Mesothelial cell of epicardium (in vitro differentiated cells): ENCODE measurements around the gene SETD1B. TPM values are rescaled to one million over a fixed set of nuclear protein-coding genes. Genes with fewer than 3 reads are reported as not detected.

Source experiments
- DNase-seq, 2 experiments: peaks; one replicate each; pipeline ENCODE4 v3.0.0; 2021; ENCODE audit warnings: low spot score in 2 of 2; ENCODE audit not compliant: unreplicated experiment in 2 of 2
- H3K27ac Mint-ChIP-seq: 2 replicates; pipeline ENCODE4 v1.8.0; 2021; ENCODE audit warnings: mixed read lengths
- H3K27me3 Mint-ChIP-seq: 2 replicates; pipeline ENCODE4 v1.8.0; 2021; ENCODE audit warnings: low read depth, mixed read lengths
- H3K36me3 Mint-ChIP-seq: 2 replicates; pipeline ENCODE4 v1.8.0; 2021; ENCODE audit warnings: mixed read lengths
- H3K4me1 Mint-ChIP-seq: 2 replicates; pipeline ENCODE4 v1.8.0; 2021; ENCODE audit warnings: mixed read lengths
- H3K4me3 Mint-ChIP-seq: 2 replicates; pipeline ENCODE4 v1.8.0; 2021; ENCODE audit warnings: mild to moderate bottlenecking, moderate library complexity, mixed read lengths
- H3K9me3 Mint-ChIP-seq: 2 replicates; pipeline ENCODE4 v1.8.0; 2021; ENCODE audit warnings: mixed read lengths
- CTCF ChIP-seq: fragments of 200-600 bp; sonication (generic); IDR thresholded peaks from one replicate; pipeline ENCODE4 v1.5.0; 2021; ENCODE audit warnings: antibody characterized with exemption; ENCODE audit not compliant: unreplicated experiment
- total RNA-seq: library from RNA; stranded (reverse); gene quantifications from 3 replicates; pipeline ENCODE4 v1.2.1, GENCODE V29; 2021

The SETD1B gene
- total RNA-seq, 1 donor from 2014 or later = 27.2 TPM

GRCh38 chr12:121806546-121807423 is 3.0 kb downstream of the SETD1B start:
- peaks cover 14% of the 10 kb centered on the region for H3K36me3 Mint-ChIP-seq
- no peak for TF ChIP-seq CTCF
- no peaks in the 10 kb centered on the region for H3K27me3 Mint-ChIP-seq
- H3K4me1 Mint-ChIP-seq = peaks cover 32% of the 10 kb centered on the region
- H3K4me3 Mint-ChIP-seq = peak overlapping the region; percentile 95
- DNase-seq = no peak
- H3K27ac Mint-ChIP-seq = peak overlapping the region; percentile 89
- no peaks in the 10 kb centered on the region for H3K9me3 Mint-ChIP-seq

- Mint-ChIP-seq H3K27me3 (no peaks in the 10 kb centered on the region), H3K27ac (no peak overlapping the region), H3K9me3 (no peaks in the 10 kb centered on the region), H3K4me3 (no peak overlapping the region), H3K36me3 (peaks cover 14% of the 10 kb centered on the region), H3K4me1 (peaks cover 35% of the 10 kb centered on the region)
- TF ChIP-seq CTCF = no peak
- no peak for DNase-seq
Observed at GRCh38 chr12:121807642-121808347, 4.0 kb downstream of the SETD1B start.

- Mint-ChIP-seq H3K4me1 (peaks cover 40% of the 10 kb centered on the region), H3K27ac (no peak overlapping the region), H3K4me3 (no peak overlapping the region), H3K9me3 (no peaks in the 10 kb centered on the region), H3K36me3 (peaks cover 14% of the 10 kb centered on the region), H3K27me3 (no peaks in the 10 kb centered on the region)
- no peak for DNase-seq
- no peak for TF ChIP-seq CTCF
Observed at GRCh38 chr12:121808623-121809022, 4.8 kb downstream of the SETD1B start.

- Mint-ChIP-seq H3K4me1 (peaks cover 41% of the 10 kb centered on the region), H3K27me3 (no peaks in the 10 kb centered on the region), H3K36me3 (peaks cover 14% of the 10 kb centered on the region), H3K4me3 (no peak overlapping the region), H3K9me3 (no peaks in the 10 kb centered on the region), H3K27ac (no peak overlapping the region)
- no peak for DNase-seq
- no peak for TF ChIP-seq CTCF
Observed at GRCh38 chr12:121809712-121810116, 5.9 kb downstream of the SETD1B start.

- H3K36me3 Mint-ChIP-seq = peaks cover 15% of the 10 kb centered on the region
- H3K27ac Mint-ChIP-seq = no peak overlapping the region
- no peak for DNase-seq
- no peaks in the 10 kb centered on the region for H3K9me3 Mint-ChIP-seq
- no peak for TF ChIP-seq CTCF
- H3K4me3 Mint-ChIP-seq = no peak overlapping the region
- no peaks in the 10 kb centered on the region for H3K27me3 Mint-ChIP-seq
- peaks cover 39% of the 10 kb centered on the region for H3K4me1 Mint-ChIP-seq
Observed at GRCh38 chr12:121810234-121810817, 6.5 kb downstream of the SETD1B start.
